Spleen (tissue), 7 donors: ENCODE measurements around the gene GNGT2.

ENCODE experiments used
- POLR2A ChIP-seq, 3 donors: fragments of 450-650 bp; IDR thresholded peaks; one replicate each; pipeline ENCODE4 v1.5.1; 2017; ENCODE audit warnings: antibody characterized with exemption in 3 of 3, mild to moderate bottlenecking in 1 of 3
- POLR2AphosphoS5 ChIP-seq, 3 donors: sonication (generic); formaldehyde crosslinking; IDR thresholded peaks; one replicate each; pipeline ENCODE4 v1.5.1; 2017; ENCODE audit warnings: antibody characterized with exemption in 3 of 3
- TF ChIP-seq, protein P1 (sequence below), 11 experiments: fragments of 200-600 bp in 7 of 11; fragments of 450-650 bp in 4 of 11; sonication (generic) in 4 of 11; IDR thresholded peaks in 8 of 11; conservative IDR thresholded peaks in 3 of 11; 1 replicate in 7 of 11; 2 replicates in 4 of 11; pipeline versions ENCODE4 v1.4.0 to v1.8.0; 2016 to 2021; ENCODE audit warnings: antibody characterized with exemption in 11 of 11, inconsistent platforms in 4 of 11, mild to moderate bottlenecking in 1 of 11
- donor health status: DM: no; HTN: no; CAD: no; lungs with moderate emphysema.
- donor health status: DM: no; HTN: no; CAD: no.
- donor health status: DM: no; HTN: no; CAD: no.

DNA sequence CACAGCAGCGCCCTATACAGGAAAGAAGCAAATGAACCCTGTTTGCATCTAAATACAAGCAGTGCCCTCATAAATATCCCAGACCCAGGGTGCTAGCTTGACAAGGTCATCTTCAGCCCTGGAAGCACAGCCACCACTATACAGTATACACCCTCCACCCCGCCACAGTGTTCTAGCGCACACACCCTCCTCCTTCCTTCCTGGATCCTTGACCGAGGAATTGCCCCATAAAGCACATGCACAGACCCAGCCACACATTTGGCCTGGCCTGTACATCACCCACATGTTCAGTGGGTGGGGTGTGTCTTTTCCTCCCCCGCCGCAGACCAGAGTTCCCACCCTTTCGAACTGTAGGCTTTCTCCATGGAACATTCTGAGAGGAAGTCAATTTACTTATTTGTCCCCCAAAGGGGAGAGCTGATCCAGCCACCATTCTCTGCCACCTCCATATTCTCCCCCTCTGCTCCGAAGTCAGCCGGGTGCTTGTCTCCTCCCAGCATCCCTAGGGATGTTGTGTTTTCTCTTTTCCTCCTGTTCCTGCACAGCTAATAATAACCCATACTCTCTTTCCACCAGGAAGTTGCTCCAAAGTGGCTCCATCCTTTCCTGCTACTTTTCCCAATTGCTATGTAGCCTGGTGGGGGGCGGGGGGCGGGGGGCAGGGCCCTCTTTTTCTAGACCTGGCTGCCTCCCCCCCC lies 6.7 kb upstream of the GNGT2 start:
- TF ChIP-seq, protein P1, sequence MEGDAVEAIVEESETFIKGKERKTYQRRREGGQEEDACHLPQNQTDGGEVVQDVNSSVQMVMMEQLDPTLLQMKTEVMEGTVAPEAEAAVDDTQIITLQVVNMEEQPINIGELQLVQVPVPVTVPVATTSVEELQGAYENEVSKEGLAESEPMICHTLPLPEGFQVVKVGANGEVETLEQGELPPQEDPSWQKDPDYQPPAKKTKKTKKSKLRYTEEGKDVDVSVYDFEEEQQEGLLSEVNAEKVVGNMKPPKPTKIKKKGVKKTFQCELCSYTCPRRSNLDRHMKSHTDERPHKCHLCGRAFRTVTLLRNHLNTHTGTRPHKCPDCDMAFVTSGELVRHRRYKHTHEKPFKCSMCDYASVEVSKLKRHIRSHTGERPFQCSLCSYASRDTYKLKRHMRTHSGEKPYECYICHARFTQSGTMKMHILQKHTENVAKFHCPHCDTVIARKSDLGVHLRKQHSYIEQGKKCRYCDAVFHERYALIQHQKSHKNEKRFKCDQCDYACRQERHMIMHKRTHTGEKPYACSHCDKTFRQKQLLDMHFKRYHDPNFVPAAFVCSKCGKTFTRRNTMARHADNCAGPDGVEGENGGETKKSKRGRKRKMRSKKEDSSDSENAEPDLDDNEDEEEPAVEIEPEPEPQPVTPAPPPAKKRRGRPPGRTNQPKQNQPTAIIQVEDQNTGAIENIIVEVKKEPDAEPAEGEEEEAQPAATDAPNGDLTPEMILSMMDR (IDR thresholded peaks at IDR 0.05 in 8 of 11, conservative IDR thresholded peaks at IDR 0.05 in 3 of 11): no peak
- TF ChIP-seq POLR2AphosphoS5 (IDR thresholded peaks at IDR 0.05) (peak in 2 of 3 donors; percentile 74 to 88), POLR2A (IDR thresholded peaks at IDR 0.05) (no peak)
